GM21447 (cell line): ENCODE results near the gene ACSS2.

Source experiments
- ATAC-seq: cut with Tn5 transposase; IDR thresholded peaks from one replicate; pipeline ENCODE4 v1.9.1; 2021; ENCODE audit not compliant: unreplicated experiment

Gene ACSS2

GRCh38 chr20:34945315-34946077, 69.1 kb downstream of the ACSS2 start:
- ATAC-seq, result no peak

GRCh38 chr20:34946661-34947060, 70.2 kb downstream of the ACSS2 start:
- ATAC-seq, result no peak

- no peak for ATAC-seq
Measured at GRCh38 chr20:34947336-34947735, 70.9 kb downstream of the ACSS2 start.

GRCh38 chr20:34948030-34948429, 71.6 kb downstream of the ACSS2 start:
- no peak for ATAC-seq

GRCh38 chr20:34949120-34949519, 72.7 kb downstream of the ACSS2 start:
- ATAC-seq, result no peak

GRCh38 chr20:34951252-34951651, 74.8 kb downstream of the ACSS2 start:
- no peak for ATAC-seq

GRCh38 chr20:34951652-34952051, 75.2 kb downstream of the ACSS2 start:
- no peak for ATAC-seq

GRCh38 chr20:34952671-34953070, 76.3 kb downstream of the ACSS2 start:
- no peak for ATAC-seq

- ATAC-seq, result no peak
Measured at GRCh38 chr20:34953960-34954359, 77.5 kb downstream of the ACSS2 start.

- ATAC-seq, result no peak
Measured at GRCh38 chr20:34954904-34955230, 78.5 kb downstream of the ACSS2 start.

- peak; percentile 84 for ATAC-seq
Measured at GRCh38 chr20:34955231-34956040, 79.0 kb downstream of the ACSS2 start, which contains the start of the genes GSS and MYH7B. Gene GSS (minus strand): TSS chr20:34955806. CDS start chr20:34951852, 3,954 bp downstream. Gene MYH7B (plus strand): TSS chr20:34955868. CDS start chr20:34978006, 22,138 bp downstream.

- no peak for ATAC-seq
Measured at GRCh38 chr20:34956041-34956458, 79.6 kb downstream of the ACSS2 start.

- ATAC-seq, result no peak
Measured at GRCh38 chr20:34956751-34957472, 80.5 kb downstream of the ACSS2 start.

GRCh38 chr20:34964486-34964885, 88.1 kb downstream of the ACSS2 start:
- no peak for ATAC-seq

- ATAC-seq, result no peak
Measured at GRCh38 chr20:34965051-34965450, 88.6 kb downstream of the ACSS2 start.

GRCh38 chr20:34967421-34967820, 91.0 kb downstream of the ACSS2 start:
- no peak for ATAC-seq

- no peak for ATAC-seq
Measured at GRCh38 chr20:34968042-34968775, 91.8 kb downstream of the ACSS2 start.

- no peak for ATAC-seq
Measured at GRCh38 chr20:34970193-34970840, 93.9 kb downstream of the ACSS2 start.

- ATAC-seq, result no peak
Measured at GRCh38 chr20:34970846-34971560, 94.6 kb downstream of the ACSS2 start.
